Non-pigmented ciliary epithelial cell (primary cell): Measurements from ENCODE around the gene PRAMEF4.
"Not testable (repeated sequence)": the region's sequence is repeated elsewhere in the genome, so short reads cannot be mapped to it uniquely, and the experiment has no call there.

Experiments
- DNase-seq: peaks from one replicate; pipeline ENCODE4 v3.0.0-alpha.2; 2010; ENCODE audit warnings: low read depth

The PRAMEF4 gene

DNA sequence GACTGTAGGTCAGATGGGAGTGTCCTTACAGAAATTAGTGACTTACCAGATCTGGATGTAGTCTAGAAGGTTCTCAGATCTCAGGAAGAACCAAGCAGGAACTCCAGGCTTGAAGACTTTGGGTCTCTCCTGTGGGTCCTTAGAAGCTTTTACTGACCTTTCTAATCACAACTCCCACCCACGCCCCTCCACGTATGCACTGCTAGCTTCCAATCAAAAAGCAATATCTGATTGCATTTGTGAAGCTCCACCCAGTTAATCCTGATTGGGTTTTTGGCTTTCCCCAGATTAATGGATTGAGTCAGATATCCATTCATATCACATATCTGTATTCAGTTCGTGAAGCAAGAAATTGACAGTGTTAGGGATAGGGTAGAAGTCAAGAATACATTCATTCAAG, at the start of gene PRAMEF4:
PRAMEF4 (minus strand) TSS at position 101 of the 400 bp plus-strand sequence. CDS start 2,807 bp downstream, outside the sequence.
- not testable (repeated sequence) for DNase-seq

DNA sequence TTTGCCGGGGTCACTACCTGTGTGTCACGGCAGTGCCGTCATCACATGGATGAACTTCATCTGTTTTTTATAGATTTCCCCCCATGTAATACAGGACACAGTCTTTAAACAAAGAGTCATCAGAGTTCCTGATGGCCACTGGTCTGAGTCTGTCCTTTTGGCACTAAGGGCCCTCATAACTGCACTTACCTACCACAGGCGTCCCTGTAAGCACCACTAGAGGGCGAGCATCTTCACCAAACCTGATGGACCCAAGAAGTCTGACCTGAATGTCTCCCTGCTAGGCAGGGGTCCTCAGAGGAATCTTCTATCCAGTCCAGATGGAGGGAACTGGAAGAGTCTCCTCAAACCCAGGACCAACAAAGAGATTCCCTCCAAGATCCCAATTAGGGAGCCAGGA, 38.4 kb upstream of the PRAMEF4 start:
- not testable (repeated sequence) for DNase-seq

DNA sequence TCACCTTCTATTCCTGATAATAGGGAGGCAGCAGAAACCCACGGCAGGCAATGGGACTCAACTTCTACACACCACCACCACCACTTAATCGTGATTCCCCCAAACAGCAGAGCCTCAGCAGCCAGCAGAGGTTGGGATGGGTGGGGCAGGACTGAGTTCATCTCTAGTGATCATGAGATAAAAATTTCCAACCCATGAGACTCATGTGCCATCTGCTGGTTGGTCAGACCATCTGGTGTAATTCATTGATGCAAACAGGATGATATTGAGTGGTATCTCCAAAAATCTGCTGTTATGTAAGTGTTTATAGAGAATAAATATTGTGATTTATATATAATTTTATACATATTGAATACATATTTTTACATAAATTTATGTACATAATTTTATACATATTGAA, 35.7 kb upstream of the PRAMEF4 start:
- DNase-seq = not testable (repeated sequence)

DNA sequence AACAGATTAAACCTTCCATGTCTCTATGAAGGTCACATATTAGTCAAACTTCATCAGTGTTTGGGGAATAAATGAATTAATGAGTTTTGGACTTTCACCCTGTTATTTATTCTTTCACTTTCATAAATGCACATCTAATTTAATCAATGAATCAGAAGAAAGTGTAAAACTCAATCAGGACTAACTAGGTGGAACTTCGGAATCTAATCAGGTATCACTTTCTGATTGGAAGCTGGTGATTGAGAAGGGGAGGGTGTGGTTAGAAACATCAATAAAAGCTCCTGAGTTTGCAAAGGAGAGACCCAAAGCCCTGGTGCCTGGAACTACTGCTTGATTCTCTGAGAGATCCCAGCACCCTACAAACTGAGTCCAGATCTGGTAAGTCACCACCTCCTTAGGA, 30.3 kb upstream of the PRAMEF4 start, which contains the start of gene PRAMEF7:
PRAMEF7 (plus strand) TSS at position 301 of the 400 bp plus-strand sequence. CDS start 1,083 bp downstream, outside the sequence.
- DNase-seq = not testable (repeated sequence)

DNA sequence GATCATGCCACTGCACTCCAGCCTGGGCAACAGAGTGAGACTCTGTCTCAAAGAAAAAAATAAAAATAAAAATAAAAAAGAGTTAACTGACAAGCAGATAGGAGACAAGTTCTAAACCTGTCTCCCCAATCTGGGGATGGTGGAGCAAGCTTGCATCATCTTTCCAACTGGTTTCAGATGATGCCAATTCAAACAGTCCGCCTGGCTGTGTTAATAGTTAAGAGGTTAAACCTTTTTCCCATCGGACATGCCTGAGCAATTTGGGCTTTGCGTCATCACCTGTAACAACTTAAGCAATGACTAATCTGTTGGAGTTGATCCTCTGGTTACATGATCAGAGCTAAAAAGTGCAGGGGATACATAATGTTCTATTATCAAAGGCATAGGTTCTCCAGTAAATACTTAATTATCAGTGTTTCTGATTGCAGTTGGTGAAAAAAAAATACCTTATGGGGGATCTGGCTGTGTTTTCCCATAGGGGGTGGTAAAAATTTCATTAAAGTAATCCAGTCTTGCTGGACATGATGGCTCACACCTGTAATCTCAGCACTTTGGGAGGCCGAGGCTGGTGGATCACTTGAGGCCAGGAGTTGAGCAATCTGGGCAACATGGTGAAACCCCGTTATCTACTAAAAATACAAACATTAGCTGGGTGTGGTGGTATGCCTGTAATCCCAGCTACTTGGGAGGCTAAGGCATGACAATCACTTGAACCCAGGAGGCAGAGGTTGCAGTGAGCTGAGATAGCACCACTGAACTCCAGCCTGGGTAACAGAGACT, 18.0 kb upstream of the PRAMEF4 start:
- DNase-seq = not testable (repeated sequence)

DNA sequence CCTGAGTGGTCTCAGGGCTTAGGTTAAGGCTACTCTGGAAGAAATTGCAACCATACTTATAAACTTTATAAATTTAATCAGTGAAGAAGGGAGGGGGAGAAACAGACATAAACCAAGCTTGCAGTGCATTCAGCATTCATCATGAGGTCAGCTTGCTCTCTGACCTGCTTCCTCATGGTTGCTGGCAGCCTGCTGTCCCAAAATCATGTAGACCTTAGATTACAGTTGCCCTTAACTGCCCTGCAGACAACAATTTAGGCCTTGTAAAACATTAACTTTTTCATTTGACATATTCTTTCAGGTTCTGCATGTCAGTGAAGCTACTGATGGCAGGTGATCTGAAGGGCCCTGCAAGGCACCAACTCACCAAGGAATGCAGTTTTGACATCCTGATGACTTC, 13.2 kb upstream of the PRAMEF4 start:
- not testable (repeated sequence) for DNase-seq

DNA sequence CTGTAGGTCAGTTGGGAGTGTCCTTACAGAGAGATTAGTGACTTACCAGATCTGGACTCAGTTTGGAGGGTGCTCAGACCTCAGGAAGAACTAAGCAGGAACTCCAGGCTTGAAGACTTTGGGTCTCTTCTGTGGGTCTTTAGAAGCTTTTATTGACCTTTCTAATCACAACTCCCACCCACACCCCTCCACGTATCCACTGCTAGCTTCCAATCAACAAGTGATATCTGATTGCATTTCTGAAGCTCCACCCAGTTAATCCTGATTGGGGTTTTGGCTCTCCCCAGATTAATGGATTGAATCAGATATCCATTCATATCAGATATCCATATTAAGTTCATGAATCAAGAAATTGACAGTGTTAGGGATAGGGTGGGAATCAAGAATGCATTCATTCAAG, 12.2 kb upstream of the PRAMEF4 start, which contains the start of gene PRAMEF10:
PRAMEF10 (minus strand) TSS at position 101 of the 400 bp plus-strand sequence. CDS start 2,423 bp downstream, outside the sequence.
- not testable (repeated sequence) for DNase-seq

DNA sequence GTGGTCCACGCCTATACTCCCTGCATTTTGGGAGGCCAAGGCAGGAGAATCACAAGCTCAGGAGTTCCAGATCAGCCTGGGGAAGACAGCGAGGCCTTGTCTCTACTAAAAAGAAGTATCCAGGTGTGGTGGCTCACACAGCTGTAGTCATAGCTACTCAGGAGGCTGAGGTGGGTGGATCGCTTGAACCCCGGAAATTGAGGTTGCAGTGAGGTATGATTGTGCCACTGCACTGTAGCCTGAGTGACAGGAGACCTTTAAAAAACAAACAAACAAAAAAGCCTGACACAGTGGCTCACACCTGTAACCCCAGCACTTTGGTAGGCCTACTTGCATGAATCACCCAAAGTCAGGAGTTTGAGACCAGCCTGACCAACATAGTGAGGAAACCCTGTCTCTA, 7.5 kb downstream of the PRAMEF4 start:
- not testable (repeated sequence) for DNase-seq

DNA sequence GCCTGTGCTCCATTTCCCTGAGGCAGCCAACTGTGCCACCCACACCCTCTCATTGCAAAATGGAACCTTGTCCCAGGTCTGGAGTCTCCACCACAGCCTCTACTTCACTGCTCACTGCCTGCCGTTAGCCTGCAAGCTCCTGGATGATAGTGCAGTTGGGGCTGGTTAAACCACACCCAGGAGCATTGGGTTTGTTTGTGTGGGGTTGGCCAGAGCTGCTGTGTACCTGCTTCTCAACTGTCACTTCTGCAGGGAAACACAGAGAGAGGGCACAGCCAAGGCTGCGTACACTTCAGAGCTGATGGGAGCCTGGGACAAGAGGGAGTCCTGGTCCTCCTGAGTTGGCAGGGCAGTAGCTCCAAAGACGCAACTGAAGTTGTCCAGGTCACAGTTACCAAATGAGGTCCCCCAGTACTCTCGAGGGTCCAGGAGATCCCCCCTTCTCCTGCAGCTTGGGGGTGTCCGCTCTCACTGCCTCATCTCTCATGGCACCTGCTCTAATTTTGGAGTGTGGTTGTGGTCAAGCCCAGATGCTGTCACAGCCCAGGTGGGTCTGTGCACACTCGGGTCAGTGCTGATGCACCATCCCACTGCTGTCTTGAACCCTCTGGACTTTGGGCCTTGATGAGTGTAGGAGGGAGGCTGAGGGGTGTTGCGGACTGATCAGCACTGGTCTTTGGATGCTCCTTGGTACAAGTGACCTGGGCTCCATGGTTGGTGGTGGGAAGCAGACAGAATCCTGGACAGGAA, 22.7 kb downstream of the PRAMEF4 start:
- not testable (repeated sequence) for DNase-seq

DNA sequence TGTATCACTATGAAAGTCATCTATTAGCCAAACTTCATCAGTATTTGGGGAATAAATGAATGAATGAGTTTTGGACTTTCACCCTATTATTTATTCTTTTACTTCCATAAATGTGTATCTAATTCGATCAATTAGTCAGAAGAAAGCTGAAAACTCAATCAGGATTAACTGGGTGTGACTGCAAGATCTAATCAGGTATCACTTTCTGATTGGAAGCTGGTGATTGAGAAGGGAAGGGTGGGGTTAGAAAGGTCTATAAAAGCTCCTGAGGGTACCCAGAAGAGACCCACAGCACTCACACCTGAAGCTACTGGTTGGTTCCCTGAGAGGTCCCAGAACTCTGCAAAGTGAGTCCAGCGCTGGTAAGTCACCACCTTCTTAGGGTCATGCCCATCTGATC, 29.2 kb downstream of the PRAMEF4 start, which contains the start of gene PRAMEF2:
PRAMEF2 (plus strand) TSS at position 301 of the 400 bp plus-strand sequence. CDS start 1,924 bp downstream, outside the sequence.
- not testable (repeated sequence) for DNase-seq

DNA sequence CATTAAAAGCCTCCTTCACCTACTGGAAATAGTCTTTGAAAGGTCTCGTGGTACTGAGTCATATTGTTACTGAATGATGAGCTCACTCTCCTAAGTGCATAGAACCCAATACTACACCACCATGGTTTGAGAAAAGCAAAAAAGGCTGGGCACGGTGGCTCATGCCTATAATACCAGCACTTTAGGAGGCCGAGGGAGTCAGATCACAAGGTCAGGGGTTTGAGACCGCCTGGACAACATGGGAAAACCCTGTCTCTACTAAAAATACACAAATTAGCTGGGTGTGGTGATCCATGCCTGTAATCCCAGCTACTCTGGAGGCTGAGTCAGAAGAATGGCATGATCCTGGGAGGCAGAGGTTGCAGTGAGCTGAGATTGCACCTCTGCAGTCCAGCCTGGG, 34.2 kb downstream of the PRAMEF4 start:
- no peak for DNase-seq

DNA sequence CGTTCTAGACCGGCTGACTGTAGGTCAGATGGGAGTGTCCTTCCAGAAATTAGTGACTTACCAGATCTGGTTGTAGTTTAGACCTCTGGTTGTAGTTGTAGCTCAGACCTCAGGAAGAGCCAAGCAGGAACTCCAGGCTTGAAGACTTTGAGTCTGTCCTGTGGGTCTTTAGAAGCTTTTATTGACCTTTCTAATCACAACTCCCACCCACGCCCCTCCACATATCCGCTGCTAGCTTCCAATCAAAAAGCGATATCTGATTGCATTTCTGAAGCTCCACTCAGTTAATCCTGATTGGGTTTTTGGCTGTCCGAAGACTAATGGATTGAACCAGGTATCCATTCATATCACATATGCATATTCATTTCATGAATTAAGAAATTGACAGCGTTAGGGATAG, 37.4 kb downstream of the PRAMEF4 start, which contains the start of gene HNRNPCL1:
HNRNPCL1 (minus strand) TSS at position 101 of the 400 bp plus-strand sequence. CDS start 431 bp downstream, outside the sequence.
- DNase-seq = not testable (repeated sequence)

DNA sequence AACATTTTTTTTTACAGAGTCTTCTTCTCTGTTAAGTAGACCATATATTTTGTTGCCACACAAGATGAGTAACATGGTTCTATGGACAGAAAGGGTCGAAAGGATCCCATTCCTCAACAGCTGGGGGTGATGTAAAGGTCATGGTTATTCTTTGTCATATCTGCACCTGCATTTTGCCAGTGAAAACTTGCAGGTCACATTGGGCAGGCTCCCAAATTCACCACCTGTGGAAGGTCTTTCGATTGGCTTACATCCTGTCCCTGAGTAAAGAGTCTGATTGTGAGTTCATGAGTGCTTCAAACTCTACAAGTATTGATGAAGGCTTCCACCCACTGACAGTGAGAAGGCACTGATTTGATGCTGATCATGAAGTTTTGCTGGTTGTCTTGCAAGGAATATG, 52.8 kb downstream of the PRAMEF4 start:
- not testable (repeated sequence) for DNase-seq

DNA sequence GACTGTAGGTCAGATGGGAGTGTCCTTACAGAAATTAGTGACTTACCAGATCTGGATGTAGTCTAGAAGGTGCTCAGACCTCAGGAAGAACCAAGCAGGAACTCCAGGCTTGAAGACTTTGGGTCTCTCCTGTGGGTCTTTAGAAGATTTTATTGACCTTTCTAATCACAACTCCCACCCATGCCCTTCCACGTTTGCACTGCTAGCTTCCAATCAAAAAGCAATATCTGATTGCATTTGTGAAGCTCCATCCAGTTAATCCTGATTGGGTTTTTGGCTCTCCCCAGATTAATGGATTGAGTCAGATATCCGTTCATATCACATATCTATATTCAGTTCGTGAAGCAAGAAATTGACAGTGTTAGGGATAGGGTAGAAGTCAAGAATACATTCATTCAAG, 54.7 kb downstream of the PRAMEF4 start, which contains the start of gene PRAMEF11:
PRAMEF11 (minus strand) TSS at position 101 of the 400 bp plus-strand sequence. CDS start 2,621 bp downstream, outside the sequence.
- DNase-seq = not testable (repeated sequence)
